Mesodermal cell (in vitro differentiated cells): ENCODE measurements around the gene PDCD6IP.
A peak's percentile ranks its signal among the peaks of the same experiment; 100 is the strongest.
"Not testable (repeated sequence)": the region's sequence is repeated elsewhere in the genome, so short reads cannot be mapped to it uniquely, and the experiment has no call there.

Experiments used
- H3K27ac ChIP-seq: 2 replicates; pipeline ENCODE4 v1.7.0; 2013; ENCODE audit warnings: mild to moderate bottlenecking, low read depth, low read length, moderate library complexity; ENCODE audit not compliant: severe bottlenecking
- H3K36me3 ChIP-seq: 2 replicates; pipeline ENCODE4 v1.7.1; 2013; ENCODE audit warnings: mild to moderate bottlenecking, low read length, moderate library complexity; ENCODE audit not compliant: control insufficient read depth, insufficient read depth
- H3K4me1 ChIP-seq: one replicate; pipeline ENCODE4 v1.7.1; 2013; ENCODE audit warnings: mild to moderate bottlenecking, low read length; ENCODE audit not compliant: insufficient read depth, control insufficient read depth, poor library complexity, severe bottlenecking
- H3K4me3 ChIP-seq: 2 replicates; pipeline ENCODE4 v1.7.0; 2013; ENCODE audit warnings: low read length, control low read depth, mild to moderate bottlenecking; ENCODE audit not compliant: insufficient read depth, poor library complexity, severe bottlenecking; ENCODE audit errors: extremely low read depth
- H3K9me3 ChIP-seq: 2 replicates; pipeline ENCODE4 v1.7.1; 2013; ENCODE audit warnings: mild to moderate bottlenecking, low read length, moderate library complexity; ENCODE audit not compliant: control insufficient read depth
- WGBS, 2 experiments: methylation state at CpG; one replicate each; pipeline ENCODE4 v1.1.5; 2013; ENCODE audit warnings: missing lambda C conversion rate in 2 of 2; ENCODE audit not compliant: insufficient coverage in 2 of 2; 5-methylcytosine and 5-hydroxymethylcytosine counted together

The PDCD6IP gene

GRCh38 chr3:33855407-33855806 is 57.0 kb downstream of the PDCD6IP start:
- H3K27ac ChIP-seq = peak overlapping the region; percentile 77
- WGBS, 2 experiments = no CpG with 5 or more reads among the region's 1 CpG
- not testable (repeated sequence) for H3K4me3 ChIP-seq, H3K9me3 ChIP-seq
- peaks cover 17% of the 10 kb centered on the region for H3K4me1 ChIP-seq
- peaks cover 41% of the 10 kb centered on the region for H3K36me3 ChIP-seq

- Histone ChIP-seq H3K27ac (peak overlapping the region; percentile 77), H3K4me1 (peaks cover 17% of the 10 kb centered on the region), H3K4me3 (no peak overlapping the region), H3K9me3 (no peaks in the 10 kb centered on the region), H3K36me3 (peaks cover 39% of the 10 kb centered on the region)
- WGBS, 2 experiments = 90 to 91% methylated on average over 4 to 5 of the region's 10 CpGs
These were observed 57.6 kb downstream of the PDCD6IP start for GRCh38 chr3:33855884-33856546.

GRCh38 chr3:33857701-33858100 is 59.3 kb downstream of the PDCD6IP start:
- Histone ChIP-seq H3K36me3 (peaks cover 32% of the 10 kb centered on the region), H3K4me1 (peaks cover 17% of the 10 kb centered on the region)
- not testable (repeated sequence) for H3K27ac ChIP-seq, H3K4me3 ChIP-seq, H3K9me3 ChIP-seq
- WGBS, 2 experiments = no CpG with 5 or more reads among the region's 1 CpG

GRCh38 chr3:33858131-33858530 is 59.7 kb downstream of the PDCD6IP start:
- 80 to 100% methylated on average over 1 of the region's 4 CpGs for WGBS, 2 experiments
- H3K4me1 ChIP-seq = peaks cover 17% of the 10 kb centered on the region
- H3K36me3 ChIP-seq = peaks cover 32% of the 10 kb centered on the region
- H3K4me3 ChIP-seq = no peak overlapping the region
- no peak overlapping the region for H3K27ac ChIP-seq
- H3K9me3 ChIP-seq = no peaks in the 10 kb centered on the region

- Histone ChIP-seq H3K4me3 (no peak overlapping the region), H3K36me3 (peaks cover 43% of the 10 kb centered on the region), H3K4me1 (peaks cover 11% of the 10 kb centered on the region), H3K9me3 (no peaks in the 10 kb centered on the region), H3K27ac (no peak overlapping the region)
- WGBS, 2 experiments = no CpG with 5 or more reads among the region's 4 CpGs
These were observed 62.1 kb downstream of the PDCD6IP start for GRCh38 chr3:33860373-33861050.

- WGBS, 2 experiments = 100% methylated on average over 1 to 3 of the region's 4 CpGs
- Histone ChIP-seq H3K9me3 (no peaks in the 10 kb centered on the region), H3K4me1 (no peaks in the 10 kb centered on the region)
These were observed 66.7 kb downstream of the PDCD6IP start for GRCh38 chr3:33865133-33865532.

GRCh38 chr3:33868309-33868708 is 69.9 kb downstream of the PDCD6IP start:
- H3K4me1 ChIP-seq = no peaks in the 10 kb centered on the region
- 80 to 86% methylated on average over 1 of the region's 1 CpG for WGBS, 2 experiments
- peaks cover 32% of the 10 kb centered on the region for H3K36me3 ChIP-seq
- H3K4me3 ChIP-seq = no peak overlapping the region
- no peak overlapping the region for H3K27ac ChIP-seq
- no peaks in the 10 kb centered on the region for H3K9me3 ChIP-seq

More at GRCh38 chr3:33865133-33865532, 66.7 kb downstream of the PDCD6IP start:
- Histone ChIP-seq H3K36me3 (peaks cover 33% of the 10 kb centered on the region), H3K27ac (no peak overlapping the region), H3K4me3 (no peak overlapping the region)

GRCh38 chr3:33869977-33870376 is 71.5 kb downstream of the PDCD6IP start:
- WGBS, 2 experiments = 92 to 98% methylated on average over 4 to 5 of the region's 7 CpGs
- no peaks in the 10 kb centered on the region for H3K9me3 ChIP-seq
- peaks cover 21% of the 10 kb centered on the region for H3K36me3 ChIP-seq
- no peaks in the 10 kb centered on the region for H3K4me1 ChIP-seq
- no peak overlapping the region for H3K4me3 ChIP-seq
- H3K27ac ChIP-seq = no peak overlapping the region

GRCh38 chr3:33874815-33875214 is 76.4 kb downstream of the PDCD6IP start:
- no peaks in the 10 kb centered on the region for H3K9me3 ChIP-seq
- no peaks in the 10 kb centered on the region for H3K4me1 ChIP-seq
- no peak overlapping the region for H3K4me3 ChIP-seq
- no peak overlapping the region for H3K27ac ChIP-seq
- no peaks in the 10 kb centered on the region for H3K36me3 ChIP-seq
- no CpG with 5 or more reads among the region's 1 CpG for WGBS, 2 experiments

- H3K4me3 ChIP-seq = no peak overlapping the region
- H3K27ac ChIP-seq = no peak overlapping the region
- no peaks in the 10 kb centered on the region for H3K4me1 ChIP-seq
- no peaks in the 10 kb centered on the region for H3K9me3 ChIP-seq
- H3K36me3 ChIP-seq = no peaks in the 10 kb centered on the region
These were observed 77.2 kb downstream of the PDCD6IP start for GRCh38 chr3:33875680-33876079.

- H3K4me1 ChIP-seq = no peaks in the 10 kb centered on the region
- H3K4me3 ChIP-seq = no peak overlapping the region
- no peaks in the 10 kb centered on the region for H3K36me3 ChIP-seq
- no peaks in the 10 kb centered on the region for H3K9me3 ChIP-seq
- no peak overlapping the region for H3K27ac ChIP-seq
- 97 to 100% methylated on average over 2 of the region's 3 CpGs for whole genome bisulfite sequencing, 2 experiments
These were observed 78.8 kb downstream of the PDCD6IP start for GRCh38 chr3:33877187-33877586.
